Stimulated activated CD8-positive, alpha-beta memory T cell treated with anti-CD3 and anti-CD28 coated beads, Interleukin-7, amount 100 ng/mL, for 1 hour (primary cell): ENCODE results near the gene DENND2C.
A peak's percentile ranks its signal among the peaks of the same experiment; 100 is the strongest.
"Not testable (repeated sequence)": the region's sequence is repeated elsewhere in the genome, so short reads cannot be mapped to it uniquely, and the experiment has no call there.

ENCODE experiments used
- DNase-seq, 2 donors: peaks; one replicate each; pipeline ENCODE4 v3.0.0-alpha.2; 2020; ENCODE audit warnings: low read depth in 2 of 2

Gene DENND2C

GRCh38 chr1:114609026-114609425, 60.8 kb downstream of the DENND2C start:
- no peak for DNase-seq

DNA sequence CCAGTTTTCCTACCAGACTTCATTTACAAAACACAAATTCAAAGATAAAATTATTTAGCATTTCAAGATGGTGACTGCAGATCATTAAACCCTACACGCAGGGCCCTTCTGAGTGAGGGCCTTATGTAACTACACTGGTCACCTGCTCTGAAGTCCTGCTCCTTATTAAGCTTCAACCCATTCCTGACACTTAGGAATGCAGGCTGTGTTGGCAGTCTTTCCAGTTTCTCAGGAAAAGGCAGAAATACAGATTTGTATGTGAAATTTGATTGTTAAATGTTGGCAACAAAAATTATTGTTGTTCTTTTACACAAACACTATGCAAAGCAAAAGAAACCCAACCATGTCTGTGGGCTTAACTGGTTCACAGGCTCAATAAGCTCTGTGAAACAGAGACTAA, 62.6 kb downstream of the DENND2C start:
- DNase-seq: no peak

DNA sequence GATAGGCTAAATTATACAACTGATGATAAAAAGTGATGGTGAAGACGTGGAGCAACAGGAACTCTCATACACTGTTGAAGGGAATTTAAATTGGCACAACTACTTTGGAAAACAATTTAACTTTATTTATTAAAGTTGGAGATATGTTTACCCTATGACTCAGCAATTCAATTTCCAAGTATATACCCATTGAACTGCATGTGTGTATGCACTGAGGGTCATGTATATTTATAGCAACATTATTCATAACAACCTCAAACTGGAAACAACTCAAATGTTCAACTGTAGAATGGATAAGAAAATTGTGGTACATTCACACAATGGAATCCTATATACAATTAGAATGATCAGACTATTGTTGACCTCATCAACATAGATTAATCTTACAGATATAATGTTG, 71.9 kb downstream of the DENND2C start:
- DNase-seq: no peak

- DNase-seq: no peak
These were observed 74.2 kb downstream of the DENND2C start for GRCh38 chr1:114595602-114596001.

DNA sequence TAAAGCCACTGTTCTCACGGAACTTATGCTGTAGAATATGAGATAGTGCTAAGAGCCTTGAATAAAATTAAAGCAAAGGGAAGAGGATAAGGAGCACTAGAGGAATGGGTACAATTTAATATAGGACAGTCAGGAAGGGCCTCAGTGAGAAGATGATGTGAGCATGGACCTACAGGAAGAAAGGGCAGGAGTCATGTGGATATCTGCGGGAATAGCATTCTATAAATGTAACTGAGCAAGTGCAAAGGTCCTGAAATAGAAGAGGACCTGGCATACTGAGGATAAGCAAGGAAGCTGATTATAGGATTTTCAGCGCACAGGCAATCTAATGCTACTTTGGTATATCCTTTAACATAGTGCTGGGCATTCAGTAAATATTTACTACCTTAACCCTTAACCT, 75.8 kb downstream of the DENND2C start:
- DNase-seq: no peak

DNA sequence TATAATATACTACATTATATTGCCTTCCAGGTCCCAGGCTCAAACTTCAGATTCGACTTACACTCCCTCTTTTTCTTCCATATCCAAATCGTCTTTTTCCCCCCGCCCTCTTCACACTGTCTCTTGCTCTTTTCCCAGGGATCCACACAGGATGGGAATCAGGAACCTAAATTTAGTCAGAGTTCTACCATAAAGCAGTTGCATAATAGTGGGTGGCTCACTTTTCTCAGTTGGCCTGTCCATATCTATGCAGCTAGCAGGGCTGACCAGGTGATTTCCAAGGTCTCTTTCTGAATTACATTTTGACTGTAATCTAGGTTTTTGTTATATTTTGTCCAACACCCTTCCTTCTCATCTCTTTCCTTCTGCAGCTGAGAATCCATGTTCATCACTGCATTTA, 80.7 kb downstream of the DENND2C start:
- DNase-seq: no peak

DNA sequence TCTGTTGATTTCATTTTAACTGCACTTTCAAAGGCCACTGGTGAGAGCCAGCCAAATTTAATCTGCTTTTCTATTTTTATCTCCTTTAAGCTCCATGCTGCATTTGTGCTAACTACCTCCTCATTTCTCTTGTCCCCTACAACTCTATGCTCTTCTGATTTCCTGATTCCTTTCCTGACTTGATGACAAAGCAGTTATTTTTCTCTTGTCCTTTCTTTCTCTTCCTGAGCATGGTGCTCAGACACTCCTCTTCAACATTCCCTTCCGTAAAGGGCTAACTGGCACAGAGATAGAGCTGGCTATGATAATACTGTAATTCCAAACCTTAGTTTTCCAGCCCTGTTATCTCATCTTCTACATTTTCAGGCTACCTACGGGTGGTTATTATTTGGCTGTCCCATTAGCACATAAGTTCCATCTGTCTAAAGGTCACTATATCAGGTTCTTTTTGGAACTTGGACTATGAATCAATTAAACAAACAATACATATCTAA, 81.6 kb downstream of the DENND2C start:
- DNase-seq: no peak

DNA sequence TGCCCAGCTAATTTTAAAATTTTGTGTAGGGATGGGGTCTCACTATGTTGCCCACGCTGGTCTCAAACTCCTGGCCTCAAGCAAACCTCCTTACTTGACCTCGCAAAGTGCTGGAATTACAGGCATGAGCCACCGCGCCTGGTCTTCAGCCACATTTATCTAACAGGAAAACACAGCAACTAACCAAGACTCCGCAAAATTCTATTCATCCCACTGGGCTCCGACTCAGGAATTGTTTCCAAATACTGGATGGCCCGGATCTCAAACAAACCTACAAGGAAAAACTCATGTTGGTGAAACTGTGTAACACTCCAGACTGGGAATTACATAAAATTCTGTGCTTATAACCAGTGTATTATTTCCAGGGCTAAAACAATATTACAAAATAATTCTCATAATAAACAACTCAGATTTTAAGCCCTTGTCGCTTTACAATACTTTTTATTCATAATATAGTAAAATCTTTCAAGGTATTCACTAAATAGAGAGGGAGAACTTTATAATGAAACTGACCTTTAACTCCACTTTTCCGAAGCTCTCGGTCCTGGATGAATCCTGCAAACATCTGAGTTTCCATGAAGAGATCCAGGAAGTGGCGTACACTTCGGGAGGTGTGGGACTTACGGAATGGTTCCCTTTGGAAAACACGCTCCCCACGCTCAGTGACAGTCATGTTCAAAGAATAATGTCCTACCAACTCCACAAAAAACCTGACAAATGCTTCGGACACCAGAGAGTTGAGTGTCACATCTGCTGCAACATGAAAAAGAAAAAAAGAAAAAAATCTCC, 82.5 kb downstream of the DENND2C start:
- DNase-seq: no peak

DNA sequence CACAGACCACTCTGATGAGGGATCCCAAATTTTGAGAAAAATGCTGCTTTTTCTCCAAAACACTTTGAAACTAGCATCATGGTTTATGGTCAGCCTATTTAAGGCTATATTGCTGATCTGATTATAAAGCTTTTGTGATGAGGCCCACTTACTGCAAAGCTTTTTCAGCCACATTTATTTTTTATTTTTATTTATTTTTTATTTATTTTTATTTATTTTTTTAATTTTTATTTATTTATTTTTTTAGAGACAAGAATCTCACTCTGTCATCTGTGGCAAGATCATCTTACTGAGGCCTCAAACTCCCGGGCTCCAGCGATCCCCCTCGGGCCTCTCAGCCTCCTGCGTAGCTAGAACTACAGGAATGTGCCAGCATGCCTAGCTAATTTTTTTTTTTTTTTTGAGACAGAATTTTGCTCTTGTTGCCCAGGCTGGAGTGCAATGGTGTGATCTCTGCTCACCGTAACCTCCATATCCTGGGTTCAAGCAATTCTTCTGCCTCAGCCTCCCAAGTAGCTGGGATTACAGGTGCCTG, 83.3 kb downstream of the DENND2C start:
- no peak for DNase-seq

DNA sequence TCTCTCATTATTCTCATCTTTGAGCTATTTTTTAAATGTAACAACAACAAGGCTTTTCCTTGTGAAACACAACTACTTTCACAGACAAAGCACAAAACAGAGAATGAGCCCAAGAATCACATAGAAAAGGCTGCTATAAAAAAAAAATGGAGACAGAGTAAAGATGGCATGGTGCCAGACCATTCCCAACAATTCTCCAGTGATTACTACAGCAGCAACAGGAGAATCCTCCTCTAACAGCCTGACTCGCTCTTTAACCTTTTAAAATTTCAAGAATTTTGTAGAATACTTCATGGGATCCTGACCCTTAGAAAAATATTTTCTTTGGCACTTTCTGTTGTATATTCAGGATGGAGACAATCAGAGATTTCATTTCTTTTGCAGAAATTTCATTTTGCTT, 84.6 kb downstream of the DENND2C start:
- DNase-seq: no peak

DNA sequence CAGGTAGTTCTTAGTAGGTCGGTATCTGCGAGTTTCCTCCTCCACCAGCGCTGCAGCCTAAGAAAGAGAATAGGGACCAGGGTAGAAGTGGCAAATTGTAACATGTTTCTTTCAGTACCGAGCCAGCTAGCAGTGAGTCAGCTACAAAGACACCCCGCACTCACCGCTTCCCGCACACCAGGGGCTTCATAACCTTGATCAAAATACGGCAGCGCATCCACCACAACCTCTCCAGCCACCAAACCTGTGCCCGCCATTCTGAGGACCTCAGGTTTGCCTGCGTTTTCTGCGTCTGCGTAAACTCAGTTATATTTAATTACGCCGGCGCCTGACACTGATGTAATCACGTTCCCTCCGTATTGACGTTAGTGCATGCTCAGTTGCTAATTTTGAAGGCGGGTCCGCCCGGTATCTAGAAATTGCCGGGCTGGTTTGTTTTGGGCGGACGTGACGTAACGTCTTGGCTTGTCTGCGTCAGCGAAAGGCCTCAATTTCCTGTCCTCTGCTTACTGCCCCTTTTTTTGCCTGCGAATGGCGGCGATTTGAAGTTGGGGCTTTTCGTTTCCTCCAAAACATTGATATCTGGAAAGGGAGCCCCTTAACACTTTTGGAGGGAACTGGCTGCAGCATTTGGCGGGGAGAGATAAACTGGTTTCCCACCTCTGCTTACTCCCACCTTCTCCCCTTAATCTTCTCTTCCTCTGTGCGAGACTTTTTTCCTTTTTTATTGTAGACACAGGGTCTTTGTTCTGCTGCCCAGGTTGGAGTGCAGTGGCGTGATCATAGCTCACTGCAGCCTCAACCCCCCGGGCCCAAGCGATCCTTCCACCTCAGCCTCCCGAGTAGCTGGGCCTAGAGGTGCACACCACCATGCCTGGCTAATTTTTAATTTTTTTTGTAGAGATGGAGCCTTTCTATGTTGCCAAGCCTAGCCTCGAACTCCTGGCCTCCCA, 88.2 kb downstream of the DENND2C start, which contains the start of gene BCAS2:
TSS of gene BCAS2 (minus strand) at position 281 of the 953 bp plus-strand sequence. CDS start at position 257, 24 bp downstream.
- peak; percentile 87 to 89 for DNase-seq

GRCh38 chr1:114574365-114574764, 95.5 kb downstream of the DENND2C start:
- DNase-seq: no peak

- no peak for DNase-seq
These were observed 105.7 kb downstream of the DENND2C start for GRCh38 chr1:114564141-114564540.

DNA sequence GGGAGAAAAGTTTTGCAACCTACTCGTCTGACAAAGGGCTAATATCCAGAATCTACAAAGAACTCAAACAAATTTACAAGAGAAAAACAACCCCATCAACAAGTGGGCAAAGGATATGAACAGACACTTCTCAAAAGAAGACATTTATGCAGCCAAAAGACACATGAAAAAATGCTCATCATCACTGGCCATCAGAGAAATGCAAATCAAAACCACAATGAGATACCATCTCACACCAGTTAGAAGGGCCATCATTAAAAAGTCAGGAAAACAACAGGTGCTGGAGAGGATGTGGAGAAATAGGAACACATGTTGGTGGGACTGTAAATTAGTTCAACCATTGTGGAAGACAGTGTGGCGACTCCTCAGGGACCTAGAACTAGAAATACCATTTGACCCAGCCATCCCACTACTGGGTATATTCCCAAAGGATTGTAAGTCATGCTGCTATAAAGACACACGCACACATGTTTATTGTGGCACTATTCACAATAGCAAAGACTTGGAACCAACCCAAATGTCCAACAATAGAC, 106.8 kb downstream of the DENND2C start:
- DNase-seq: not testable (repeated sequence)

- DNase-seq: no peak
These were observed 108.5 kb downstream of the DENND2C start for GRCh38 chr1:114561333-114561732.

GRCh38 chr1:114559356-114559755, 110.5 kb downstream of the DENND2C start:
- DNase-seq: no peak

DNA sequence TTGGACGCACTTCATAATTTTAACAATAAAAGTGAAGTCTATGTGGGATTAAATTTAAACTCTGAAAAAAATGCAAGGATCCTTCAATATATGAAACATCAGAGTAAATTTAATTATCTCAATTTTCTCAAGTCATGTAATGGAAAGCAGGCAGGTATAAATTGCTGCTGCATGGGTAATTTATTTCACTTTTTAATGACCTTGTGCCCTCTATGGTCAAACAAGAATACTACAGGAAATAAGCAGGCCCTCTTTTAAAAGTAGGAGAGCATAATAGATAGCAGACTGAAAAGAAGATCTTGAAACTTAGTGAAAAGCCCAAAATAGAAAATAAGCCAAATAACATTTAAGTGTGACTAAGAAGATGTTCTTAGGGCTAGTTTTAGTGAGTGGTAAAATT, 111.3 kb downstream of the DENND2C start:
- DNase-seq: no peak

DNA sequence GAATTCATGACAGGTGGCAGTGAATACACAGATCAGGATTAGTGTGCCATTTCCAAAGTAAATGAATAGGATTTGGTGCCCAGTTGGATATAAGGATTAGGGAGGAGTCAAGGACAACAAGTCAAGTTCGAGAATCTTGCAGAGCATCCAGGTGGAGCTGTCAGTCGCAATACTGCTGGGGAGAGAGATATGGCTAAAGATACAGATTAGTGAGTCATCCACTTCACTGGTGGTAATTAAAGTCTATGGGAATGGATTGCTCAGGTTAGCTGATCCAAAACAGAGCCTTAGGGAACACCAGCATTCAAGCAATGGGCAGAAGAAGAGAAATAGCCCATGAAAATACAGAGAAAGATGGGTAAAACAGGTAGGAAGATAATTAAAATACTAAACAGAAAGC, 115.3 kb downstream of the DENND2C start:
- DNase-seq: no peak

DNA sequence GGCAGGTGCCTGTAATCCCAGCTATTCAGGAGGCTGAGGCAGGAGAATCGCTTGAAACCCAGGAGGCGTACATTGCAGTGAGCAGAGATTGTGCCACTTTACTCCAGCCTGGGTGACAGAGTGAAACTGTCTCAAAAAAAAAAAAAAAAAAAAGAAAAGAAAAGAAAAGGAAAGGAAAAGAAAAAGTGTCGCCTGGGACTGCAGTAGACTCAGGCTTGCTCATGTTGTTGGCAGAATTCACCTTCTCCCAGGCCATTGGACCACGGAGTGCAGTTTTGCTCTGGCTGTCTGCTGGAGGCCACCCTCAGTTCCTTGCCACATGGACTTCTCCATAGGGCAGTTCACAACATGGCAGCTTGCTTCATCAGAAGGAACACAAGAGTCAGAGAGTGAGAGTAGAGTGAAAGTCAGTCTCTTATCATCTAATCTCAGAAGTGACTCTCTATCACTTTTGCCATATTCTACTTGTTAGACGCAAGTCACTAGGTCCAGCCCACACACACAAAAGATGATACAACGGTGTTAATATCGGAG, 117.7 kb downstream of the DENND2C start:
- no peak for DNase-seq

- no peak for DNase-seq
These were observed 118.4 kb downstream of the DENND2C start for GRCh38 chr1:114551400-114551799.

DNA sequence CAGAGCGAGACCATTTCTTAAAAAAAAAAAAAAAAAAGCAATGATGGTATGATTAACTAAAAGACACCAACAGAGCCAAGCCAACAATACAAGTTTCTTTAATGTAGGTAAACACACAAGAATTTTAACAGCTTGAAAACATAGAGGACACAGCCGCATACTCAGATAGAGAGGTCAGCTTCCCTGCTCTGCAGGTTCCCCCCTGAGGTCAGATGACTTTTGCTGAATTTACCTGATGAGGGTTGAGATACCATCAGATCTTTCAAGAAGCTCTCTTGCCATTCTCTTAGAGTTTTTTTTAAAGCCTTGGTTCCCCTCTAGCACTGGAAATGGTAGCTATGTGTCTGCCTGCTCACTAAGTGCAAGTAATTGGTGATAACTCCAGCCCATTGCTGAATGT, 119.5 kb downstream of the DENND2C start:
- DNase-seq: no peak

DNA sequence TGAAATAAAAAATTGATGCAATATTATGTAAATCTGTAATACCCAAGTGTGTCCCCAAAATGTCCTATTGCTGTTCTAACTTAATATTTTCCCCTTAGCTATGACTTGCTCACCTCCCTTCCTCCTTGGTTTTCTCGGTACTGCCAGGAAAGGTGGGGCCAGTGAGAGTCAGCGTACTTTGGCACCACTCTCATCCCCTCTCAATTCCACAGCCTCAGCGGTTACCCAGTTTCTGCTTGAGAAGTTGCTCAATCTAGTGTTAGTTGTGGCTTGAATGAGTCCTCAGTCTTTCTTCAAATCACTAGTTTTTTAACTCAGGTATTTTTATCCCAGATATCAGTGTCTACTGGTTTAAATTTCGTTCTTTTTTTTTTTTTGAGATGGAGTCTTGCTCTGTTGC, 120.7 kb downstream of the DENND2C start:
- DNase-seq: no peak
